GM06990 (cell line): ENCODE measurements around the gene TPCN1.

Experiments used
- DNase-seq: peaks from one replicate; pipeline ENCODE4 v3.0.0-alpha.2; 2011; ENCODE audit not compliant: insufficient read length; ENCODE audit errors: extremely low read depth
- H3K27me3 ChIP-seq: replicated peaks from 2 replicates; pipeline ENCODE4 v1.6.0; 2011; ENCODE audit warnings: low read length; ENCODE audit not compliant: control insufficient read depth, insufficient read depth
- H3K36me3 ChIP-seq: 2 replicates; pipeline ENCODE4 v1.5.1; 2011; ENCODE audit warnings: low read length; ENCODE audit not compliant: control insufficient read depth, insufficient read depth
- H3K4me3 ChIP-seq: replicated peaks from 2 replicates; pipeline ENCODE4 v1.5.1; 2011; ENCODE audit warnings: low read depth, mild to moderate bottlenecking, control low read depth, low read length
- CTCF ChIP-seq: IDR thresholded peaks from 2 replicates; pipeline ENCODE4 v1.5.1; 2011; ENCODE audit warnings: low read length, control low read depth, mild to moderate bottlenecking, inconsistent platforms; ENCODE audit not compliant: insufficient read depth, poor library complexity, severe bottlenecking

TPCN1 gene

GRCh38 chr12:113291586-113291985 lies 70.3 kb downstream of the TPCN1 start:
- Histone ChIP-seq H3K4me3 (no peak overlapping the region), H3K27me3 (no peaks in the 10 kb centered on the region), H3K36me3 (peaks cover 26% of the 10 kb centered on the region)
- no peak for TF ChIP-seq CTCF
- no peak for DNase-seq

- Histone ChIP-seq H3K36me3 (peaks cover 25% of the 10 kb centered on the region), H3K27me3 (no peaks in the 10 kb centered on the region), H3K4me3 (no peak overlapping the region)
- no peak for DNase-seq
- no peak for TF ChIP-seq CTCF
Measured at GRCh38 chr12:113292091-113292490, 70.8 kb downstream of the TPCN1 start.

GRCh38 chr12:113292547-113292946 lies 71.3 kb downstream of the TPCN1 start:
- H3K27me3 ChIP-seq = no peaks in the 10 kb centered on the region

GRCh38 chr12:113293100-113293499 lies 71.8 kb downstream of the TPCN1 start:
- no peak for TF ChIP-seq CTCF
- peaks cover 27% of the 10 kb centered on the region for H3K36me3 ChIP-seq

More at GRCh38 chr12:113292547-113292946, 71.3 kb downstream of the TPCN1 start:
- TF ChIP-seq CTCF = no peak
- DNase-seq = no peak
- Histone ChIP-seq H3K36me3 (peaks cover 27% of the 10 kb centered on the region), H3K4me3 (no peak overlapping the region)

GRCh38 chr12:113295886-113296556 lies 74.8 kb downstream of the TPCN1 start:
- no peak for TF ChIP-seq CTCF
- Histone ChIP-seq H3K27me3 (no peaks in the 10 kb centered on the region), H3K4me3 (no peak overlapping the region), H3K36me3 (peaks cover 19% of the 10 kb centered on the region)
- DNase-seq = no peak

More at GRCh38 chr12:113293100-113293499, 71.8 kb downstream of the TPCN1 start:
- H3K4me3 ChIP-seq = no peak overlapping the region
- DNase-seq = no peak
- no peaks in the 10 kb centered on the region for H3K27me3 ChIP-seq
